ENCODE measurements around the gene RFNG. TPM values are rescaled to one million over a fixed set of nuclear protein-coding genes. Genes with fewer than 3 reads are reported as not detected.

The RFNG gene
- total and polyA plus RNA-seq, 2 of the 13 experiments (the other 11 are each of a cell fraction or from before 2014, with no cell fraction given), result 61.4 to 64.0 TPM

- TF ChIP-seq AFF4 (CRISPR knock-in tag; IDR thresholded peaks at IDR 0.05) (no peak), ZNF781 (CRISPR knock-in tag; IDR thresholded peaks at IDR 0.05; ENCODE audit: borderline replicate concordance, not compliant biosample characterization) (no peak), STAG1 (CRISPR knock-in tag; IDR thresholded peaks at IDR 0.05) (no peak), ZNF34 (CRISPR knock-in tag; IDR thresholded peaks at IDR 0.05; ENCODE audit: borderline replicate concordance) (no peak), ZNF382 (CRISPR knock-in tag; IDR thresholded peaks at IDR 0.05; ENCODE audit: borderline replicate concordance) (no peak), ZNF331 (CRISPR knock-in tag; IDR thresholded peaks at IDR 0.05) (no peak), ZBTB33 (CRISPR knock-in tag; IDR thresholded peaks at IDR 0.05) (no peak), TRIM24 (CRISPR knock-in tag; IDR thresholded peaks at IDR 0.05) (no peak), ZNF567 (CRISPR knock-in tag; IDR thresholded peaks at IDR 0.05; ENCODE audit: borderline replicate concordance) (no peak), HES4 (CRISPR knock-in tag; IDR thresholded peaks at IDR 0.05; ENCODE audit: borderline replicate concordance) (no peak), FOSL2 (CRISPR knock-in tag; IDR thresholded peaks at IDR 0.05) (no peak), ZNF446 (CRISPR knock-in tag; IDR thresholded peaks at IDR 0.05) (no peak), DDIT3 (CRISPR knock-in tag; IDR thresholded peaks at IDR 0.05) (no peak), ZNF615 (CRISPR knock-in tag; IDR thresholded peaks at IDR 0.05; ENCODE audit: borderline replicate concordance) (no peak), ZIK1 (CRISPR knock-in tag; IDR thresholded peaks at IDR 0.05; ENCODE audit: borderline replicate concordance, low read depth) (no peak), ZNF205 (CRISPR knock-in tag; IDR thresholded peaks at IDR 0.05) (no peak), ZNF546 (CRISPR knock-in tag; conservative IDR thresholded peaks at IDR 0.05) (no peak), ATF7-NPFF (CRISPR knock-in tag; IDR thresholded peaks at IDR 0.05; ENCODE audit: low read depth) (peak; percentile 38; the same call in 1 of the 2 replicates), ZNF460 (CRISPR knock-in tag; IDR thresholded peaks at IDR 0.05; ENCODE audit: borderline replicate concordance) (no peak), MATR3 (CRISPR knock-in tag; IDR thresholded peaks at IDR 0.05) (no peak), RELA (CRISPR knock-in tag; IDR thresholded peaks at IDR 0.05) (no peak), ZNF558 (CRISPR knock-in tag; IDR thresholded peaks at IDR 0.05; ENCODE audit: borderline replicate concordance) (no peak), ZNF772 (CRISPR knock-in tag; IDR thresholded peaks at IDR 0.05) (no peak), HNF4G (IDR thresholded peaks at IDR 0.05; ENCODE audit: borderline replicate concordance, low read depth, low read length) (no peak), HNF4G (CRISPR knock-in tag; IDR thresholded peaks at IDR 0.05; ENCODE audit: borderline replicate concordance, low read depth) (no peak), PITX1 (CRISPR knock-in tag; IDR thresholded peaks at IDR 0.05) (no peak), ZNF547 (CRISPR knock-in tag; IDR thresholded peaks at IDR 0.05) (no peak), BRD4 (CRISPR knock-in tag; IDR thresholded peaks at IDR 0.05) (0 out of 2 replicates have a peak, but pooled peaks have one; percentile 14)
Observed at GRCh38 chr17:82001571-82002056, 50.0 kb downstream of the RFNG start (continued).
